PC-3 (cell line): ENCODE results near the gene NHS. TPM values are rescaled to one million over a fixed set of nuclear protein-coding genes. Genes with fewer than 3 reads are reported as not detected.

Experiments used
- ATAC-seq: fragments of 200-7000 bp; cut with Tn5 transposase; 2 replicates; pipeline ENCODE4 v1.9.1; 2020; ENCODE audit warnings: mild to moderate bottlenecking, moderate library complexity
- BruUV-seq: library from RNA; stranded (reverse); fragments of 400-500 nt; replicated peaks from 2 replicates; lab custom pipeline; 2021; lab: Mats Ljungman, UMichigan
- CTCF ChIA-PET: fragments of 300-600 bp; sonication (Branson Sonifier 250); formaldehyde crosslinking; loops from one replicate; lab custom pipeline; 2022; ENCODE audit warnings: antibody characterized with exemption; lab: Charles Lee
- POLR2A ChIA-PET: fragments of 300-600 bp; sonication (Branson Sonifier 250); formaldehyde crosslinking; loops from one replicate; lab custom pipeline; 2022; ENCODE audit warnings: antibody characterized with exemption; ENCODE audit not compliant: unreplicated experiment; lab: Charles Lee
- DNase-seq: peaks from one replicate; pipeline ENCODE4 v3.0.0-alpha.2; 2015
- H2AFZ ChIP-seq: fragments of 300-600 bp; sonication (generic); 2 replicates; pipeline ENCODE4 v1.6.0; 2016; ENCODE audit warnings: antibody characterized with exemption, low read length
- H3F3A ChIP-seq: fragments of 300-600 bp; sonication (generic); one replicate; pipeline ENCODE4 v1.6.0; 2017; ENCODE audit warnings: antibody characterized with exemption, low read length, control low read depth, mild to moderate bottlenecking; ENCODE audit not compliant: unreplicated experiment
- H3K27ac ChIP-seq: fragments of 300-600 bp; sonication (generic); 2 replicates; pipeline ENCODE4 v1.5.1; 2016; ENCODE audit warnings: mild to moderate bottlenecking, low read length
- H3K27me3 ChIP-seq: fragments of 300-600 bp; sonication (generic); 2 replicates; pipeline ENCODE4 v1.6.1; 2016; ENCODE audit warnings: low read length, mixed read lengths
- H3K36me3 ChIP-seq: fragments of 300-600 bp; sonication (generic); 2 replicates; pipeline ENCODE4 v1.6.1; 2016; ENCODE audit warnings: low read depth, mixed run types, low read length, mixed read lengths
- H3K4me1 ChIP-seq: fragments of 300-600 bp; sonication (generic); 2 replicates; pipeline ENCODE4 v1.5.1; 2016; ENCODE audit warnings: low read length; ENCODE audit not compliant: insufficient read depth
- H3K4me2 ChIP-seq: fragments of 300-600 bp; sonication (generic); 2 replicates; pipeline ENCODE4 v1.6.0; 2016; ENCODE audit warnings: low read length
- H3K4me3 ChIP-seq: fragments of 300-600 bp; sonication (generic); 2 replicates; pipeline ENCODE4 v1.5.1; 2016; ENCODE audit warnings: mild to moderate bottlenecking, low read length, mixed read lengths
- H3K79me2 ChIP-seq: fragments of 300-600 bp; sonication (generic); 2 replicates; pipeline ENCODE4 v1.6.1; 2017; ENCODE audit warnings: low read length, mixed read lengths
- H3K9ac ChIP-seq: fragments of 300-600 bp; sonication (generic); 2 replicates; pipeline ENCODE4 v1.6.0; 2016; ENCODE audit warnings: mild to moderate bottlenecking, low read length
- H3K9me2 ChIP-seq: fragments of 300-600 bp; sonication (generic); replicated peaks from 2 replicates; pipeline ENCODE4 v1.6.1; 2016; ENCODE audit warnings: mixed run types, low read length, mixed read lengths
- H3K9me3 ChIP-seq: fragments of 300-600 bp; sonication (generic); 2 replicates; pipeline ENCODE4 v1.6.1; 2016; ENCODE audit warnings: low read length, mixed read lengths
- H4K20me1 ChIP-seq: fragments of 300-600 bp; sonication (generic); 2 replicates; pipeline ENCODE4 v1.6.1; 2016; ENCODE audit warnings: low read length, mixed read lengths
- EZH2 ChIP-seq: fragments of 300-600 bp; sonication (generic); IDR thresholded peaks from one replicate; pipeline ENCODE4 v1.6.1; 2017; ENCODE audit warnings: antibody characterized with exemption, mild to moderate bottlenecking, low read length; ENCODE audit not compliant: unreplicated experiment
- EZH2phosphoT487 ChIP-seq: fragments of 300-600 bp; sonication (generic); IDR thresholded peaks from 2 replicates; pipeline ENCODE4 v1.6.1; 2018; ENCODE audit warnings: mild to moderate bottlenecking, antibody characterized with exemption, low read length, borderline replicate concordance
- intact Hi-C: fragments of 100-400 bp; cut with micrococcal nuclease; formaldehyde crosslinking; loops from 2 replicates; pipeline ENCODE4 v1.9.0; 2023
- total RNA-seq: library from RNA; depleted of rRNA; stranded (reverse); fragments of >200 nt; gene quantifications from 2 replicates; pipeline ENCODE4 v1.2.3, GENCODE V29; 2014
- TF ChIP-seq, protein P1 (sequence below): fragments of 300-600 bp; sonication (generic); conservative IDR thresholded peaks from 2 replicates; pipeline ENCODE4 v1.5.1; 2017; ENCODE audit warnings: antibody characterized with exemption, low read depth, mild to moderate bottlenecking, low read length

Gene NHS
- total RNA-seq, 1 experiment from 2014 or later = 4.9 TPM

DNA sequence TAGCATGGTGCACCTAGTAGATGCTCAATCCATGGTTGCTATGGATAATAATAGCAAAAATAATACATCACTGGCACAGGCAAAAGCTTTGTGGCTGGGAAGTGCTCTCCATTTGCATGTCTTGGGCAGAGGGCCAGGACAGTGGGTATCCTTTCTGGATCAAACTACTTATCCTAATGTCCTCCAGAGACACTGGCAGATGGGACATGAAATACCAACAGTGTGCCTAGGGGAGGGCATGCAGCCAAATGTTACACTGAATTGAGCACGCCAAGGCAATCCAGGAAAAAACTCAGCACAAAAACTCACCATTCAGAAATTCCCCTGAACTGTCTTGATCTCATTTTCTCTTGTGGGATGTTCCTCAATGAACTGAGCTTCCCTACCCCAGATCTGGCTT lies 263.7 kb downstream of the NHS start:
- H3K4me2 ChIP-seq = no peak overlapping the region
- no peak overlapping the region for H2AFZ ChIP-seq
- no peak for TF ChIP-seq EZH2
- TF ChIP-seq, protein P1, sequence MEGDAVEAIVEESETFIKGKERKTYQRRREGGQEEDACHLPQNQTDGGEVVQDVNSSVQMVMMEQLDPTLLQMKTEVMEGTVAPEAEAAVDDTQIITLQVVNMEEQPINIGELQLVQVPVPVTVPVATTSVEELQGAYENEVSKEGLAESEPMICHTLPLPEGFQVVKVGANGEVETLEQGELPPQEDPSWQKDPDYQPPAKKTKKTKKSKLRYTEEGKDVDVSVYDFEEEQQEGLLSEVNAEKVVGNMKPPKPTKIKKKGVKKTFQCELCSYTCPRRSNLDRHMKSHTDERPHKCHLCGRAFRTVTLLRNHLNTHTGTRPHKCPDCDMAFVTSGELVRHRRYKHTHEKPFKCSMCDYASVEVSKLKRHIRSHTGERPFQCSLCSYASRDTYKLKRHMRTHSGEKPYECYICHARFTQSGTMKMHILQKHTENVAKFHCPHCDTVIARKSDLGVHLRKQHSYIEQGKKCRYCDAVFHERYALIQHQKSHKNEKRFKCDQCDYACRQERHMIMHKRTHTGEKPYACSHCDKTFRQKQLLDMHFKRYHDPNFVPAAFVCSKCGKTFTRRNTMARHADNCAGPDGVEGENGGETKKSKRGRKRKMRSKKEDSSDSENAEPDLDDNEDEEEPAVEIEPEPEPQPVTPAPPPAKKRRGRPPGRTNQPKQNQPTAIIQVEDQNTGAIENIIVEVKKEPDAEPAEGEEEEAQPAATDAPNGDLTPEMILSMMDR = no peak
- no peak for TF ChIP-seq EZH2phosphoT487
- no peaks in the 10 kb centered on the region for H3K9me3 ChIP-seq
- no peaks in the 10 kb centered on the region for H3K79me2 ChIP-seq
- DNase-seq (no peak), ATAC-seq (no peak)
- POLR2A ChIA-PET = no interaction called here
- H3K36me3 ChIP-seq = no peaks in the 10 kb centered on the region
- BruUV-seq = no TSS peak
- H3K9ac ChIP-seq = no peak overlapping the region
- H3K9me2 ChIP-seq = no peaks in the 10 kb centered on the region
- H3K27me3 ChIP-seq = no peaks in the 10 kb centered on the region
- H3K4me1 ChIP-seq = no peaks in the 10 kb centered on the region
- intact Hi-C loops = no loop called here
- no peak overlapping the region for H3K4me3 ChIP-seq
- H3K27ac ChIP-seq = no peak overlapping the region
- H3F3A ChIP-seq = no peaks in the 10 kb centered on the region
- no peaks in the 10 kb centered on the region for H4K20me1 ChIP-seq
- CTCF ChIA-PET = no interaction called here

- H3K9me3 ChIP-seq = no peaks in the 10 kb centered on the region
- H3K4me1 ChIP-seq = no peaks in the 10 kb centered on the region
- TF ChIP-seq EZH2 (no peak), EZH2phosphoT487 (no peak)
- H3K27me3 ChIP-seq = no peaks in the 10 kb centered on the region
- H3K9ac ChIP-seq = no peak overlapping the region
- no peaks in the 10 kb centered on the region for H3K36me3 ChIP-seq
- no peaks in the 10 kb centered on the region for H4K20me1 ChIP-seq
- intact Hi-C loops = no loop called here
- ATAC-seq (no peak), DNase-seq (no peak)
- H3K4me2 ChIP-seq = no peak overlapping the region
- H3K27ac ChIP-seq = no peak overlapping the region
- H2AFZ ChIP-seq = no peak overlapping the region
- H3K9me2 ChIP-seq = no peaks in the 10 kb centered on the region
- CTCF ChIA-PET = no interaction called here
- H3F3A ChIP-seq = no peaks in the 10 kb centered on the region
- POLR2A ChIA-PET = no interaction called here
- H3K4me3 ChIP-seq = no peak overlapping the region
- no peaks in the 10 kb centered on the region for H3K79me2 ChIP-seq
- no TSS peak for BruUV-seq
These were observed 267.9 kb downstream of the NHS start for GRCh38 chrX:17642891-17643290.

- POLR2A ChIA-PET = no interaction called here
- no peak overlapping the region for H3K4me2 ChIP-seq
- intact Hi-C loops = no loop called here
- H3F3A ChIP-seq = no peaks in the 10 kb centered on the region
- no peak overlapping the region for H3K27ac ChIP-seq
- no peaks in the 10 kb centered on the region for H3K9me3 ChIP-seq
- BruUV-seq = no TSS peak
- H3K4me3 ChIP-seq = no peak overlapping the region
- H3K27me3 ChIP-seq = no peaks in the 10 kb centered on the region
- no peak overlapping the region for H2AFZ ChIP-seq
- H3K9ac ChIP-seq = no peak overlapping the region
- no peaks in the 10 kb centered on the region for H4K20me1 ChIP-seq
- ATAC-seq (no peak), DNase-seq (no peak)
- no peaks in the 10 kb centered on the region for H3K36me3 ChIP-seq
- CTCF ChIA-PET = no interaction called here
- TF ChIP-seq EZH2 (no peak), EZH2phosphoT487 (no peak)
- TF ChIP-seq, protein P1 = no peak
- H3K9me2 ChIP-seq = no peaks in the 10 kb centered on the region
- H3K4me1 ChIP-seq = no peaks in the 10 kb centered on the region
- no peaks in the 10 kb centered on the region for H3K79me2 ChIP-seq
These were observed 268.5 kb downstream of the NHS start for GRCh38 chrX:17643528-17643927.
